ENCODE data around the gene CEP85L.

CEP85L gene

GRCh38 chr6:118644007-118644406 is 7.4 kb downstream of the CEP85L start:
- peak overlapping the region; percentile 66 for H3K27ac Mint-ChIP-seq
- H3K9me3 Mint-ChIP-seq: no peaks in the 10 kb centered on the region
- H3K27me3 Mint-ChIP-seq: no peaks in the 10 kb centered on the region
- peaks cover 3% of the 10 kb centered on the region for H3K36me3 Mint-ChIP-seq
- peak overlapping the region; percentile 2 for H3K4me3 Mint-ChIP-seq
- peaks cover 61% of the 10 kb centered on the region for H3K4me1 Mint-ChIP-seq

DNA sequence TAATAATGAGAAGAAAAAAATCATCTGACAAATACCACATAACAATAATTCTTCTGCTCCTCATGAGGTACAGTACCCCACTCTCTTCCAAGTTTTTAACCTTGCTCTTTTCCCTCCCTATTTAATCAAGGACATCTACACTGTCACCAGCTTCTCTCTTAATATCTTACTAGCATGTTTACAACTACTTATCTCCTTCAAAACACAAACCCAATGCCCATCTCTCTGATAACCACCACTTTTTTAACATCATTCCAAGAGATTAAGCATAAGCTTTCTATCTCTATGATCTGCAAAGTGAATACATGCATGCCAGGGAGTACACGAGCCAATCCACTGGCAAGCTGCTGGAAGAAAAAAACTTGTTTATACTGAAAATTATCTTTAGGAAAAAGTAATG is 10.3 kb downstream of the CEP85L start:
- Mint-ChIP-seq H3K4me3 (no peak overlapping the region), H3K27me3 (no peaks in the 10 kb centered on the region), H3K4me1 (peaks cover 78% of the 10 kb centered on the region), H3K9me3 (no peaks in the 10 kb centered on the region), H3K36me3 (peaks cover 7% of the 10 kb centered on the region), H3K27ac (peak overlapping the region; percentile 71)

DNA sequence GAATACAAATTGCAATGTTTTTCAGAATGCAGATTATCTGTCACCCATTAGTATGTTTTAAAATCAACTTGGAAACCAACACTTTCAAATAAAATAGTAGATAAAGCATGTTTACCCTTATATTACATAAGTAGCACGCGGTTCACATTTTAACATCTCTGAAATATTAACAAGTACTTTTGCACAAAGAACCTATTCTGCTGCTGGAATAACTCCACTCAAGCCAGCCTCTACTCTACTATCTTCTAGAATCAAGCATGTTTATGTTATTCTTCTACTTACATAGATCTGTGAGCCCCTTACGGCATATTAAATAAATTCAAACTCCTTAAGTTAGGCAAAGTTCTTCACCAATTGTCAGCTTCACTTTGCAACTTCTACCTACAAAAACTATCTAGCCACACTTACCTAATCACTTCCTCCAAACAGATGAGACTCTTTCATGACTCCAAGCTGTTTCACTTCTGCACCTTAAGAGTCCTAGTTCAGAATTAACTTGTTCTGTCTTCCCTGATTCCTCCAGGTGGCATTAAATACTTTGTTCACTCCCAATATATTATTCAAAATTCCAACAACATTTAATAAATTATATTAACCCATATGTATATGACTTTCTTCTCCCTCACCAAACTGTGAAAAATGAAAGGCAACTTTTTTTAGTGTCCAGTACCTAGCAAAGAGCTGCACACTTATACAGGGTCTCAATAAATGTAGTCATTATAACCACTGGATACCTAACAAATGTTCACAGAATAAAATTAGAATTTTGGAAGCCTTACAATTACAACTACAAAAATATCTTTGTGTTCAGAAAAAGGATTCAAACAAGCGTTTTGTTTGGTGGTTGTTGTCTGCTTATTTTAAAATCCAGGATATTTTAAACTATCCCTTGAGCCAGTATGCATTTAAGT is 12.1 kb downstream of the CEP85L start:
- H3K36me3 Mint-ChIP-seq: peaks cover 7% of the 10 kb centered on the region
- peak overlapping the region; percentile 61 for H3K27ac Mint-ChIP-seq
- peaks cover 82% of the 10 kb centered on the region for H3K4me1 Mint-ChIP-seq
- H3K9me3 Mint-ChIP-seq: no peaks in the 10 kb centered on the region
- H3K4me3 Mint-ChIP-seq: no peak overlapping the region
- H3K27me3 Mint-ChIP-seq: no peaks in the 10 kb centered on the region

- Mint-ChIP-seq H3K4me1 (peaks cover 82% of the 10 kb centered on the region), H3K27me3 (no peaks in the 10 kb centered on the region), H3K27ac (no peak overlapping the region), H3K36me3 (peaks cover 7% of the 10 kb centered on the region), H3K4me3 (no peak overlapping the region), H3K9me3 (no peaks in the 10 kb centered on the region)
These were observed 13.1 kb downstream of the CEP85L start for GRCh38 chr6:118638288-118638687.

GRCh38 chr6:118635909-118636735 is 15.3 kb downstream of the CEP85L start:
- Mint-ChIP-seq H3K4me3 (no peak overlapping the region), H3K4me1 (peaks cover 80% of the 10 kb centered on the region), H3K36me3 (peaks cover 15% of the 10 kb centered on the region), H3K27ac (no peak overlapping the region), H3K9me3 (no peaks in the 10 kb centered on the region), H3K27me3 (no peaks in the 10 kb centered on the region)

DNA sequence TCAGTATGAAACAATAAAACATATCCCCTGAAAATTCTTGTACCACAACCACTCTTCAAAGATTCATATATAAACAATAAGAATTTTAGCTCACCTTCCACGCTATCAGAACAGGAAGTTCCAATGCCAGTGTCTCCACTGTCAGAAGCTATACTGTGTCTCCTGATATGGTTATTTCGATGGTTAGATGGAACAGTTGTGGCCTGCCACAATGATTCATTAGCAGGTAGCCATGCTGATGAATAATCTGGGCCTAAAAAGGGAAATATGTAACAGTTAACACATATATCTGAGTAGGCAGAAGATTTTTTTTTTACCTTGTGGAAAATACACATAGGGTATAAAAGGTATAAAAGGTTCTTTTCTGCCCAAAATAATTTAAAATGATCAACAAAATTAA is 19.0 kb downstream of the CEP85L start:
- H3K27ac Mint-ChIP-seq: no peak overlapping the region
- H3K9me3 Mint-ChIP-seq: no peaks in the 10 kb centered on the region
- H3K27me3 Mint-ChIP-seq: no peaks in the 10 kb centered on the region
- peaks cover 84% of the 10 kb centered on the region for H3K4me1 Mint-ChIP-seq
- peaks cover 34% of the 10 kb centered on the region for H3K36me3 Mint-ChIP-seq
- H3K4me3 Mint-ChIP-seq: peak overlapping the region; percentile 9

DNA sequence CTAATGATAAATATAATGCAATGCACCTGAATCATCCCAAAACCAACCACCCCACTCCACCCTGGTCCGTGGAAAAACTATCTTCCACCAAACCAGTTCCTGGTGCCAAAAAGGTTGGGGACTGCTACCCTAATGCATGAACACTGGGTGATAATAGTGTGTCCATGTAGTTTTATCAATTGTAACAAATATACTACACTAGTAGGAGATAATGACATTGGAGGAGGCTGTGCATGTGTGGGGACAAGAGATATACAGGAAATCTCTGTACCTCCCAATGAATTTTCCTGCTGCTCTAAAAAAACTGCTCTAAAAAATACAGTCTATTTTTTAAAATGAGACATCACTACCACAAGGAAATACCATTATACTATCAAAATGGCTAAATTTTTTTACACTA is 20.5 kb downstream of the CEP85L start:
- no peak overlapping the region for H3K27ac Mint-ChIP-seq
- no peak overlapping the region for H3K4me3 Mint-ChIP-seq
- no peaks in the 10 kb centered on the region for H3K27me3 Mint-ChIP-seq
- H3K36me3 Mint-ChIP-seq: peaks cover 35% of the 10 kb centered on the region
- H3K9me3 Mint-ChIP-seq: no peaks in the 10 kb centered on the region
- peaks cover 82% of the 10 kb centered on the region for H3K4me1 Mint-ChIP-seq

DNA sequence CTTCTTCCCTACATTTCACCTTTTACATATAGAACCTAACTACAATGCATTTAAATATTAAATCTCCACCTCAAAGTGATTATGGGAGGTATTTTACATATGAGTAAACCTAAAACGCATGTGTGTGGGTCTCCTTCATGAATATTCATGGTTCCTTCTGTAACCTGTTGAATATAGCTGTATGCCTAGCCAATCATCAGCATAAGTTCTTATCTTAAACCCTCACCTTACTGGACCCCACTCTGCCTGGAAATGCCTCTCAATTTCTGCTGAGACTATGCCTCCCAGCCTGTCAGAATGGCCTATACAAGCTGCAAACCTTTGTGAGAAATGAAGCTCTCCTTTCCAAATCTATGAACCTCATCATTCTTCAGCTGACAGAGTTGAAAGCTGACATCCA is 21.3 kb downstream of the CEP85L start:
- Mint-ChIP-seq H3K36me3 (peaks cover 38% of the 10 kb centered on the region), H3K27ac (no peak overlapping the region), H3K27me3 (no peaks in the 10 kb centered on the region), H3K4me1 (peaks cover 75% of the 10 kb centered on the region), H3K4me3 (no peak overlapping the region), H3K9me3 (no peaks in the 10 kb centered on the region)

- Mint-ChIP-seq H3K9me3 (no peaks in the 10 kb centered on the region), H3K36me3 (peaks cover 44% of the 10 kb centered on the region), H3K27me3 (no peaks in the 10 kb centered on the region), H3K4me1 (peaks cover 75% of the 10 kb centered on the region), H3K4me3 (no peak overlapping the region), H3K27ac (peak overlapping the region; percentile 63)
These were observed 23.7 kb downstream of the CEP85L start for GRCh38 chr6:118627724-118628123.

DNA sequence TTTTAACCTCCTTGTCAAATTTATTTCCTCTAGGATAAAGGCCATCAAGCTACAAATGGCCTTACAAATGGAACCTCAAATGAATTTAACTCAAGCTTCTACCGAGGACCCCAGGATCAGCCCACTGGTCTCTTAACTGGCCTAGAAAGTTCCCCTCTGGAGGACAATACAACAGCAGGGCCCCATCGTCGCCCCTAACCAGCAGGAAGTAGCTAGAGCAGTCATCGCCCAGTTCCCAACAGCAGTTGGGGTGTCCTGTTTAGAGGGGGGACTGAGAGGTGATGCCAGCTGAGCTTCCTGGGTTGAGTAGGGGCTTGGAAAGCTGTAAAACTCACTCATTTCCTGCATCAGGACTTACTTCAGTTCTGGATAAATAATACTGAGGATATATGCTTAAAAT is 25.6 kb downstream of the CEP85L start:
- Mint-ChIP-seq H3K27ac (no peak overlapping the region), H3K36me3 (peaks cover 35% of the 10 kb centered on the region), H3K4me1 (peaks cover 70% of the 10 kb centered on the region), H3K4me3 (no peak overlapping the region), H3K27me3 (no peaks in the 10 kb centered on the region), H3K9me3 (no peaks in the 10 kb centered on the region)

- H3K4me1 Mint-ChIP-seq: peaks cover 62% of the 10 kb centered on the region
- peak overlapping the region; percentile 79 for H3K27ac Mint-ChIP-seq
These were observed 29.5 kb downstream of the CEP85L start for GRCh38 chr6:118621799-118622470.

DNA sequence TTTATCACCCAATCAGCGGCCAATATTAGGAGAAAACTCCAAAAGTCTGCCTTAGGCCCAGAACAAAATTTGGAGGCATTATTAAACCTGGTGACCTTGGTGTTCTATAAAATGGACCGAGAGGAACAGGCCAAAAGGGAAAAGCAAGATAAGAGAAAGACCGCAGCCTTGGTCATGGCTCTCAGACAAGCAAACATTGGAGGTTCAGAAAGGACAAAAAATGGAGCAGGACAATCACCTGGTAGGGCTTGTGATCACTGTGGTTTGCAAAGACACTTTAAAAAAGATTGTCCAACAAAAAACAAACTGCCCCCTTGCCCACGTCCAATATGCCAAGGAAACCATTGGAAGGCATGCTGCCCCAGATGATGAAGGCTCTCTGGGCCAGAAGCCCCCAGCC is 31.2 kb downstream of the CEP85L start:
- Mint-ChIP-seq H3K27ac (no peak overlapping the region), H3K9me3 (no peaks in the 10 kb centered on the region), H3K27me3 (no peaks in the 10 kb centered on the region), H3K4me3 (no peak overlapping the region), H3K36me3 (peaks cover 6% of the 10 kb centered on the region), H3K4me1 (peaks cover 66% of the 10 kb centered on the region)

More at GRCh38 chr6:118621799-118622470, 29.5 kb downstream of the CEP85L start:
- H3K9me3 Mint-ChIP-seq: no peaks in the 10 kb centered on the region
- no peaks in the 10 kb centered on the region for H3K27me3 Mint-ChIP-seq
- no peak overlapping the region for H3K4me3 Mint-ChIP-seq
- H3K36me3 Mint-ChIP-seq: peaks cover 15% of the 10 kb centered on the region

DNA sequence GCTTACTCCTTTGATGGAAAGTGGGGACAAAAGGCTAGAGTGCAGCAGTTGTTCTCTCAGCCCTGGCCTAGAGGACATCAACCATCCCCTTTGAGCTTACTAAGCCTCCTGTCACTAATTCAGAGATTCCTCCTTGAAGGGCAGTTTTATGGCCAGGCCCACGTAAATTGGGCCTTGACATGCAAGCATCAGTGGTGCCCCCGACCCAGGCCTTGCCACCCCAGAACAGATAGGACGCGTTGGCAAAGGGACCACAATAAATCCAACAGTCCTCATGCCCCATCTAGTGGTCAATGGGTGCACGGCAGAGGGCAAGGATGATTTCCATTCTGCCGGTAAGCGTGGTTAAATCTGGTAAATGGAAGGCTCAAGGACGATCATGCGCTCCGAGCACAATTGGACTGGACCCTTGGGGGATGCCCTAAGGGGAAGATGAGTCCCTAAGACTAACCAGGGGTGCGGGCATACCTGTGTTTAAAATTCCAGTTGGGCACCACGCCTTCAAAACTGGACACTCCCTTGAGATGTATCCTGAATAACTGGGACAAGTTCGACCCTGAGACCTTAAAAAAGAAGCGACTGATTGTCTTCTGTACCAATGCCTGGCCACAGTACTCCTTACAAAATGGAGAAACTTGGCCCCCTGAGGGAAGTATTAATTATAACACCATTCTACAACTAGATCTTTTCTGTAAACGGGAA is 32.6 kb downstream of the CEP85L start:
- H3K9me3 Mint-ChIP-seq: no peaks in the 10 kb centered on the region
- peak overlapping the region; percentile 80 for H3K27ac Mint-ChIP-seq
- no peak overlapping the region for H3K4me3 Mint-ChIP-seq
- H3K4me1 Mint-ChIP-seq: peaks cover 62% of the 10 kb centered on the region
- peaks cover 1% of the 10 kb centered on the region for H3K36me3 Mint-ChIP-seq
- H3K27me3 Mint-ChIP-seq: no peaks in the 10 kb centered on the region

DNA sequence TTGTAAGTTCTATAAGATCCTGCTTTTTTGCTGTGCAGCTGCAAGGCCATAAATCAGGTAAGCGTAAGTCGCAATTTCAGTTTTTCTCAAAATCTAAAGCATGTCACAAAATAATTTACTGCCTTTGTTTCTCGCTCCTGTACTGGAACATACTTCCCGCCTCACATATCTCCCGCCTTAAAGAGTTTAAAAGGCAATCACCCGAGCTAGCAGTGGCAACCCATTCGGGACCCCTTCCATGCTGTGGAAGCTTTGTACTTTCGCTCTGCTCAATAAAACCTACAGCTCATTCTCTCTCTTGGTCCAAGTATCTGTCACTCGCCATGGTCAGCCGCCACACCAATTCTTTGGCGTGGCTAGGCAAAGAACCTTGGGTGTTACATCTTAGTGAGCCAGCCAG is 34.0 kb downstream of the CEP85L start:
- Mint-ChIP-seq H3K4me1 (peaks cover 58% of the 10 kb centered on the region), H3K27ac (peak overlapping the region; percentile 66), H3K27me3 (no peaks in the 10 kb centered on the region), H3K4me3 (no peak overlapping the region), H3K36me3 (peaks cover 5% of the 10 kb centered on the region), H3K9me3 (no peaks in the 10 kb centered on the region)

GRCh38 chr6:118611334-118611733 is 40.1 kb downstream of the CEP85L start:
- Mint-ChIP-seq H3K27ac (no peak overlapping the region), H3K9me3 (peaks cover 6% of the 10 kb centered on the region), H3K27me3 (no peaks in the 10 kb centered on the region), H3K4me3 (no peak overlapping the region), H3K36me3 (peaks cover 24% of the 10 kb centered on the region), H3K4me1 (peaks cover 75% of the 10 kb centered on the region)

Data from activated naive CD4-positive, alpha-beta T cell treated with anti-CD3 and anti-CD28 coated beads, Interleukin-2, amount 50 U/mL, for 24 hours (primary cell).